ENCODE results near the gene MITD1.
"Not testable (repeated sequence)": the region's sequence is repeated elsewhere in the genome, so short reads cannot be mapped to it uniquely, and the experiment has no call there.

The MITD1 gene

DNA sequence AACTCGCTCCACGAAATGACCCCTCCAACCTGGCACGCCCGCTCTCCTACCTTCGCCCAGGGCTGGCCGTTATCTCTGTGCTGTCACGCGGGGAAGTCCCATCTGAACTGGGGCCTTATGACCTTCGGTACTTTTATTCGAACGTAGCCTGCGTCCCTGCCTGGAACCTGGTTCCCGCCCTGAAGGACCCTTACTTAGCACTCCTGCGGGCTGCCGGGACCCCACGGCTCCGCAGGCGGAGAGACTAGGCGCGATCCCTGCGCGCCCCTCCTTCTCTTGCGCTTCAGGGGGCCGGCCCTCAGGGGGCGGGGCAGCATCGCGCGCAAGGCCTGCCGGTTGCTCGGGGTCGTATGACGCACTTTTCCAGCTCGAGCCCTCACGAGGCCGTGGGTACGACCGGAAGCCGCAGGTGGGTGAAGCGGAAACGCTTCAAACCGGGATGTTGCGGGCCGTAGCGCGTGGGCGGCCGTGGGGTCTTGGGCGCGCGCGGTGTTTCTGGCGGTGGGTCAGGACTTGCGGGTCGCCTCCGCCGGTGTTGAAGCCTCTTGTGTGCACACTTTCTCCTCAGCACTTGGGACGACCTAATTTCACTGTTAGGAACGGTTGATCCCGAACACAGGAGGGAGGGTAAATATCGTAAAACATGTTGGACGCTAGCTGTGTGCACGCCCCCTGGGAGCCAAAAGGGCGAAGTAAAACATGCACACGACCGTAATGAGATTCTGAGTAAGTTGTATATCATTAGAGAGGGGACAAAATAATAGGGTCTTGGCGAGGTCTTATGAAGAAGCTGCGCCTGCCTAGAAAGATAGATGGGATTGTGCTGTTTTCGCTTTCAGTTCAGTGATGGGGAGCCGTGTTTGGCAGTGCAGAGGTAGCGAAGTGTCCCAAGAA is 26.0 kb downstream of the MITD1 start, which contains the start of the genes LIPT1 and TSGA10:
LIPT1 (plus strand) TSS at position 325 of the 894 bp plus-strand sequence. CDS start 6,991 bp downstream, outside the sequence.
TSGA10 (minus strand) TSS at position 300 of the 894 bp plus-strand sequence. CDS start 45,503 bp downstream, outside the sequence.
- peak; percentile 98 for DNase-seq (ENCODE audit: low spot score)

GRCh38 chr2:99153921-99154604 is 26.8 kb downstream of the MITD1 start:
- DNase-seq (ENCODE audit: low spot score), result peak; percentile 17

DNA sequence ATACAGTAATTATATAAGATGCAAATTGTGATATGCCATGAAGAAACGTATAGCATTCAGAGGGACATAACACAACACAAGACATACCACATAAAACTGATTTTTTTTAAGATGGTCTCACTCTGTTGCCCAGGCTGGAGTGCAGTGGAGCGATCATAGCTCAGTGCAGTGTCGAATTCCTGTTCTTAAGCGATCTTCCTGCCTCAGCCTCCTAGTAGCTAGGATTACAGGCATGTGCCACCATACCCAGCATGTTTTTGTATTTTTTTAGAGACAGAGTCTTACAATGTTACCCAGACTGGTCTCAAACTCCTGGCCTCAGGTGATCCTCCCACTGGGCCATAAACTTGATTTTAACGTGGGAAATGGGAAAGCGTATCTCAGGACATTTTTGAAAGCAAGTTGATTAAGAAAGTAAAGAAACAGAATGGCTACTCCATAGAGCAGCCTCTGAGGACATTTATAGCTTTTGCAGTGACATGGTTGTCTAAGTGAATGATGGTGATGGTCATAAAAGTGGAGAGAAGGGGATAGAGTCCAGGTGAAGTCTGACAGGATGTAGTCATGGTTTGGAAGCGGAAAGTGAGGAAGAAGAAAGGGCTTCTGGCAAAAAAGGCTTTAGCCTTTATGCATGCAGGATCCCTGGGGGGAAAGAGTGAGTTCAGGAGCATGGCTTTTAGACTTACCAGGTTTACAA is 28.5 kb downstream of the MITD1 start:
- DNase-seq (ENCODE audit: low spot score), result no peak

GRCh38 chr2:99150706-99151105 is 30.2 kb downstream of the MITD1 start:
- peak; percentile 15 for DNase-seq (ENCODE audit: low spot score)

DNA sequence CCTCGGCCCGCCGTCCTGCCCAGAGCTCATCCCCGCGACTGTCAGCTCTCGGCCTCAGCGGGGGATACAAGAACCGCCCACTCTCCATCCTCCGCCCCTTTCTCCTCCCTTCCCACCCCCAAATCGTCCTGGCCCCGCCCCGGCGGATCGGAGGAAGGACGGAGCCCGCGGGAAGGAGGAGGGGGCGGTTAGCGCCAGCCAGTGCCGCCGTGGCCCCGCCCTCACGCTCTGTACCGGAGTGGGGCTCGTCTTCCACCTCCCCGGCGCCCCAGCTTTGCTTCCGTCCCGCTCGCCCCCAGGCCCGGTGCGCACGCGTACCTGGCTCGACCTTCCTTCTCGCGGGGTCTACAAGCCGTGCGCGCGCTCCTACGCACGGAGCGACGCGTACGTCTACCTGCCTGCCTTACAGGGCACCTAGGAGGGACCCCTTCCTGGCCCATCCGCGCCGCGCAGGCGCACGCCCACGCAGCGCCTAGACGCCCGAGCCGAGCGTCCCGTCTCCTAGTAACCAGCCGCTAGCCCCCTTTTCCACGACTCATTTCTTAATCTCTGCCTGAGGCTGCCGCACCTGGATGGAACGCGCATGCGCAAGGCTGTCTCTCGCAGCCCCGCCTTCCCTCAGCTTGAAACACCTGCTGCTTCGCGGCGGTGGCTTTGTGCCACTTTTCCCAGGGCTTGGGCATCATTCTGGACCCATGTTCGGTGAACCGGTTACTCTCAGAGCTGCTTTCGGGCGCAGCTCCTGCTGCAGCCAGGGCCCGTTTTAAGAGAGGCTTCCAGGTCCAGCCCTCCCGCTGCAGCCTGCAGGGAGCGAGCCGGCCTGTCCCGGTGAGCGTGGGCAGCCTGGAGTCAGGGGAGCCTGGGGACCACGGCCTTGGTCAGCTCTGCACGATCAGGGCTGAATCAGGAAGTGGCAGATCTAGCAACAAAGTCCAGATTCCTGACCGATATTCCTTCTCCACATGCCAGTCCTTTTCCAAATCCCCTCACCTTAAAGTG is 39.4 kb downstream of the MITD1 start, which contains the start of gene C2orf15:
C2orf15 (plus strand) TSS at position 598 of the 999 bp plus-strand sequence. CDS start 8,852 bp downstream, outside the sequence.
- peak; percentile 94 for DNase-seq (ENCODE audit: low spot score)

GRCh38 chr2:99140860-99141109 is 40.1 kb downstream of the MITD1 start:
- DNase-seq (ENCODE audit: low spot score), result no peak

GRCh38 chr2:99140056-99140859 is 40.6 kb downstream of the MITD1 start:
- DNase-seq (ENCODE audit: low spot score), result no peak

DNA sequence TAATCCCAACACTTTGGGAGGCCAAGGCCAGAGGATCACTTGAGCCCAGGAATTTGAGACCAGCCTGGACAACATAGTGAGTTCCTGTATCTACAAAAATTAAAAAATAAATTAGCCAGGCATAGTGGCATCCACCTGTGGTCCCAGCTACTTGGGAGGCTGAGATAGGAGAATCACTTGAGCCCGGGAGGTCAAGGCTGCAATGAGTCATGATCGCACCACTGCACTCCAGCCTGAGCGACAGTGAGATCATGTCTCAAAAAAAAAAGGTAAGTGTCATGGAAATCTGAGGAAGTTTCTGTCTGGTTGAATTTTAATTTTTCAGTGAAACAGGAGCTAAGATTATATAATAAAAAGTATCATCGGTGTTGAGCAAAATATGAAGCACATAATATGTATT is 41.9 kb downstream of the MITD1 start:
- DNase-seq (ENCODE audit: low spot score), result no peak

DNA sequence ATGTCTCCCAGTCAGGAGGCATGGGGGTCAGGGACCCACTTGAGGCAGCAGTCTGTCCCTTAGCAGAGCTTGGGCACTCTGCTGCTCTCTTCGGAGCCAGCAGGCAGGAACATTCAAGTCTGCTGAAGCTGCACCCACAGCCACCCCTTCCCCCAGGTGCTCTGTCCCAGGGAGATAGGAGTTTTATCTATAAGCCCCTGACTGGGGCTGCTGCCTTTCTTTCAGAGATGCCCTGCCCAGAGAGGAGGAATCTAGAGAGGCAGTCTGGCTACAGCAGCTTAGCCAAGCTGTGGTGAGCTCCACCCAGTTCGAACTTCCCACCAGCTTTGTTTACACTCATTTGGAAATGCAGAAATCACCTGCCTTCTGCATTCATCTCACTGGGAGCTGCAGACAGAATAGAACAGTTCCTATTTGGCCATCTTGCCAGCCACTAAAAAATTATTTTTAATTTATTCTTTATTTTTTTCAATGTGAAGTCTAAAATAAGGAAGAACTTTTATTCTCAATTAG is 45.8 kb downstream of the MITD1 start:
- not testable (repeated sequence) for DNase-seq (ENCODE audit: low spot score)

DNA sequence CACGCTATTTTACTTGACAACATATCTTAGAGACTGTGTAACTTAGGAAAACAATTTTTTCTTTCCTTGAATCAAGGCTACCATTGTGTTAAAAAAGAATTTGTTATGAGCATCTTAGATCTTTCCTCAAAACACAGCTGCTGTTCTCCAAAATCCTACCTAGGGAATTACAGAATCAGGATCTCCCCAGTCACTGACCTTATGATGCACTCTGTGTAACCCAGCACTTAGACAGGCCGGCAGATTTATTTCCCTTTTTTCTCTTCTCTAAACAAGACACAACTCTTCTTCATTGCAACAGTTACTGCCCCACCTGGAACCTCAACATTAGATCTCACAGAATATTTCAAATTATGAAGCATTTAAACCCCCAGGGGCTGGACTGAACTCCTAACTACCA is 52.9 kb downstream of the MITD1 start:
- no peak for DNase-seq (ENCODE audit: low spot score)
